ENCODE measurements around the gene CLSTN2.

- no peak for TF ChIP-seq NFRKB (IDR thresholded peaks at IDR 0.05)
- no peak for TF ChIP-seq FOXM1 (IDR thresholded peaks at IDR 0.05; ENCODE audit: borderline replicate concordance)
- no peak for TF ChIP-seq ELF4 (IDR thresholded peaks at IDR 0.05)
- no peak for TF ChIP-seq LEF1 (IDR thresholded peaks at IDR 0.05; ENCODE audit: borderline replicate concordance)
- TF ChIP-seq, protein P1, sequence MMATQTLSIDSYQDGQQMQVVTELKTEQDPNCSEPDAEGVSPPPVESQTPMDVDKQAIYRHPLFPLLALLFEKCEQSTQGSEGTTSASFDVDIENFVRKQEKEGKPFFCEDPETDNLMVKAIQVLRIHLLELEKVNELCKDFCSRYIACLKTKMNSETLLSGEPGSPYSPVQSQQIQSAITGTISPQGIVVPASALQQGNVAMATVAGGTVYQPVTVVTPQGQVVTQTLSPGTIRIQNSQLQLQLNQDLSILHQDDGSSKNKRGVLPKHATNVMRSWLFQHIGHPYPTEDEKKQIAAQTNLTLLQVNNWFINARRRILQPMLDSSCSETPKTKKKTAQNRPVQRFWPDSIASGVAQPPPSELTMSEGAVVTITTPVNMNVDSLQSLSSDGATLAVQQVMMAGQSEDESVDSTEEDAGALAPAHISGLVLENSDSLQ (IDR thresholded peaks at IDR 0.05), result no peak
- no peak for TF ChIP-seq BHLHE40 (IDR thresholded peaks at IDR 0.05; ENCODE audit: borderline replicate concordance)
- no peak for TF ChIP-seq SUZ12 (IDR thresholded peaks at IDR 0.05)
- TF ChIP-seq SP1 (IDR thresholded peaks at IDR 0.05), result no peak
- no peak for TF ChIP-seq L3MBTL2 (conservative IDR thresholded peaks at IDR 0.05)
- TF ChIP-seq FOXA1 (IDR thresholded peaks at IDR 0.05), result no peak
- no peak for TF ChIP-seq CTBP1 (IDR thresholded peaks at IDR 0.05; ENCODE audit: borderline replicate concordance)
- no peak for TF ChIP-seq HDGF (IDR thresholded peaks at IDR 0.05; ENCODE audit: borderline replicate concordance)
Observed at GRCh38 chr3:140439527-140439926, 504.5 kb downstream of the CLSTN2 start.

Measured in HEK293T (cell line).